ENCODE measurements around the gene MEGF9. TPM values are rescaled to one million over a fixed set of nuclear protein-coding genes. Genes with fewer than 3 reads are reported as not detected.

MEGF9 gene
- total RNA-seq, 2 donors from 2014 or later: 5.0 to 10.7 TPM

GRCh38 chr9:120711841-120712538 is 2.3 kb downstream of the MEGF9 start:
- Mint-ChIP-seq H3K27me3 (ENCODE audit: insufficient read depth) (peaks cover 25% of the 10 kb centered on the region), H3K36me3 (ENCODE audit: low read depth) (peaks cover 4% of the 10 kb centered on the region), H3K9me3 (no peaks in the 10 kb centered on the region), H3K4me1 (peaks cover 24% of the 10 kb centered on the region), H3K4me3 (peak overlapping the region; percentile 80), H3K27ac (no peak overlapping the region)
- TF ChIP-seq, protein P1, sequence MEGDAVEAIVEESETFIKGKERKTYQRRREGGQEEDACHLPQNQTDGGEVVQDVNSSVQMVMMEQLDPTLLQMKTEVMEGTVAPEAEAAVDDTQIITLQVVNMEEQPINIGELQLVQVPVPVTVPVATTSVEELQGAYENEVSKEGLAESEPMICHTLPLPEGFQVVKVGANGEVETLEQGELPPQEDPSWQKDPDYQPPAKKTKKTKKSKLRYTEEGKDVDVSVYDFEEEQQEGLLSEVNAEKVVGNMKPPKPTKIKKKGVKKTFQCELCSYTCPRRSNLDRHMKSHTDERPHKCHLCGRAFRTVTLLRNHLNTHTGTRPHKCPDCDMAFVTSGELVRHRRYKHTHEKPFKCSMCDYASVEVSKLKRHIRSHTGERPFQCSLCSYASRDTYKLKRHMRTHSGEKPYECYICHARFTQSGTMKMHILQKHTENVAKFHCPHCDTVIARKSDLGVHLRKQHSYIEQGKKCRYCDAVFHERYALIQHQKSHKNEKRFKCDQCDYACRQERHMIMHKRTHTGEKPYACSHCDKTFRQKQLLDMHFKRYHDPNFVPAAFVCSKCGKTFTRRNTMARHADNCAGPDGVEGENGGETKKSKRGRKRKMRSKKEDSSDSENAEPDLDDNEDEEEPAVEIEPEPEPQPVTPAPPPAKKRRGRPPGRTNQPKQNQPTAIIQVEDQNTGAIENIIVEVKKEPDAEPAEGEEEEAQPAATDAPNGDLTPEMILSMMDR (conservative IDR thresholded peaks at IDR 0.05): no peak
- Histone ChIP-seq H3K9me3 (ENCODE audit: control insufficient read depth, low read length) (no peaks in the 10 kb centered on the region), H3K9ac (ENCODE audit: extremely low read depth, low read length, poor library complexity, severe bottlenecking) (no peak overlapping the region), H3K36me3 (ENCODE audit: control insufficient read depth, insufficient read depth, low read length) (peaks cover 3% of the 10 kb centered on the region), H3K27me3 (ENCODE audit: control insufficient read depth, insufficient read depth, low read length, poor library complexity, severe bottlenecking) (peaks cover 17% of the 10 kb centered on the region), H3K4me1 (ENCODE audit: control insufficient read depth, insufficient read depth, low read length) (peaks cover 5% of the 10 kb centered on the region), H3K4me3 (ENCODE audit: low read length) (peak overlapping the region; percentile 89), H3K27ac (ENCODE audit: low read depth, low read length) (no peak overlapping the region)
- no peak for DNase-seq
- WGBS, 2 experiments (ENCODE audit: insufficient coverage in 1 of 2, insufficient read length in 1 of 2): 87 to 90% methylated on average over 3 to 5 of the region's 5 CpGs

GRCh38 chr9:120711354-120711753 is 2.9 kb downstream of the MEGF9 start:
- Histone ChIP-seq H3K36me3 (ENCODE audit: control insufficient read depth, insufficient read depth, low read length) (peaks cover 3% of the 10 kb centered on the region), H3K9me3 (ENCODE audit: control insufficient read depth, low read length) (no peaks in the 10 kb centered on the region), H3K9ac (ENCODE audit: extremely low read depth, low read length, poor library complexity, severe bottlenecking) (no peak overlapping the region), H3K27me3 (ENCODE audit: control insufficient read depth, insufficient read depth, low read length, poor library complexity, severe bottlenecking) (peaks cover 17% of the 10 kb centered on the region), H3K4me1 (ENCODE audit: control insufficient read depth, insufficient read depth, low read length) (peaks cover 5% of the 10 kb centered on the region), H3K27ac (ENCODE audit: low read depth, low read length) (no peak overlapping the region), H3K4me3 (ENCODE audit: low read length) (peak overlapping the region; percentile 89)
- Mint-ChIP-seq H3K9me3 (no peaks in the 10 kb centered on the region), H3K4me3 (peak overlapping the region; percentile 80), H3K27me3 (ENCODE audit: insufficient read depth) (peaks cover 25% of the 10 kb centered on the region), H3K4me1 (peaks cover 24% of the 10 kb centered on the region), H3K36me3 (ENCODE audit: low read depth) (peaks cover 4% of the 10 kb centered on the region), H3K27ac (no peak overlapping the region)
- no peak for DNase-seq
- TF ChIP-seq, protein P1 (conservative IDR thresholded peaks at IDR 0.05): peak; percentile 41

DNA sequence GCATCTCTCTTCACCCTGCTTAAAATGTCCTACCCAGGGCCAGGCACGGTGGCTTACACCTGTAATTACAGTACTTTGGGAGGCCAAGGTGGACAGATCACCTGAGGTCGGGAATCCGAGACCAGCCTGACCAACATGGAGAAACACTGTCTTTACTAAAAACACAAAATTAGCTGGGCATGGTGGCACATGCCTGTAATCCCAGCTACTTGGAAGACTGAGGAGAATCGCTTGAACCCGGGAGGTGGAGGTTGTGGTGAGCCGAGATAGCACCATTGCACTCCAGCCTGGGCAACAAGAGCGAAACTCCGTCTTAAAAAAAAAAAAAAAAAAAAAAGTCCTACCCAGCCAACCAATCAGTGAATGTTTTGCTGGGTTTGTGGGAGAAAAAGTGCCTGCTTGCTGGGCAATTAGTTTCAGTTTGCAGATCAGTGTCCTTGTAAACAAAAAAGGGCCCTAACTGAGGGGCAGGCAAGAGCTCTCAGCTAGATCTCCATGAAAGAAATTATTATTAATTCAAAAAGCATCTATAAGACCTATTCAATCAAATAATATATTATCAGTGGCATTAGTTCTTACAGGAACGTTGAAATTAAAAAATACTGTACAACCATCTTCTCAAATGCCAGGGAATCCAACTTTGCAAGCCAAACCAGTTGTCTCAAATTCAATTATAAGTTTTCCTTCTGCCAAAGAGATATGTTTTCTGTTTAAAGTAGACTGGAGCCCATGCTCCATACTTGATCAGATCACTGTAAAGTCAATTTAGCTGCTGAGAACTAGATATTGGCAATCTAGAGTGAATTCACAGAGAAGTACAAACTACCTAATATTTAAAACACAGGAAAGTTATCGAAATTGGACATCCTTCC is 3.9 kb downstream of the MEGF9 start:
- Mint-ChIP-seq H3K27me3 (ENCODE audit: insufficient read depth) (peaks cover 25% of the 10 kb centered on the region), H3K27ac (peak overlapping the region; percentile 64), H3K9me3 (no peaks in the 10 kb centered on the region), H3K36me3 (ENCODE audit: low read depth) (peaks cover 4% of the 10 kb centered on the region), H3K4me3 (peak overlapping the region; percentile 30), H3K4me1 (peaks cover 19% of the 10 kb centered on the region)
- TF ChIP-seq, protein P1 (conservative IDR thresholded peaks at IDR 0.05): no peak
- DNase-seq: no peak
- peaks cover 1% of the 10 kb centered on the region for H3K4me1 ChIP-seq (ENCODE audit: control insufficient read depth, insufficient read depth, low read length)
- H3K27me3 ChIP-seq (ENCODE audit: control insufficient read depth, insufficient read depth, low read length, poor library complexity, severe bottlenecking): peaks cover 17% of the 10 kb centered on the region
- 83 to 92% methylated on average over 1 to 8 of the region's 10 CpGs for whole genome bisulfite sequencing, 2 experiments (ENCODE audit: insufficient coverage in 1 of 2, insufficient read length in 1 of 2)
- H3K27ac ChIP-seq (ENCODE audit: low read depth, low read length): no peak overlapping the region
- H3K36me3 ChIP-seq (ENCODE audit: control insufficient read depth, insufficient read depth, low read length): peaks cover 3% of the 10 kb centered on the region
- no peaks in the 10 kb centered on the region for H3K9me3 ChIP-seq (ENCODE audit: control insufficient read depth, low read length)
- peak overlapping the region; percentile 89 for H3K4me3 ChIP-seq (ENCODE audit: low read length)
- no peak overlapping the region for H3K9ac ChIP-seq (ENCODE audit: extremely low read depth, low read length, poor library complexity, severe bottlenecking)
